Muscle layer of duodenum (tissue), 2 donors: Measurements from ENCODE around the gene UNKL.

Experiments
- H3K27ac ChIP-seq: one replicate; pipeline ENCODE4 v1.7.0; 2013; ENCODE audit warnings: mild to moderate bottlenecking, low read length
- H3K27me3 ChIP-seq: one replicate; pipeline ENCODE4 v1.7.0; 2013; ENCODE audit warnings: low read depth, mild to moderate bottlenecking, control low read depth, low read length
- H3K36me3 ChIP-seq, 2 donors: one replicate each; pipeline ENCODE4 v1.7.0; 2013; ENCODE audit warnings: low read length in 2 of 2, control low read depth in 1 of 2, mild to moderate bottlenecking in 1 of 2; ENCODE audit not compliant: insufficient read depth in 2 of 2, control insufficient read depth in 1 of 2
- H3K4me1 ChIP-seq, 2 donors: one replicate each; pipeline ENCODE4 v1.7.0; 2013; ENCODE audit warnings: low read length in 2 of 2, mild to moderate bottlenecking in 2 of 2, control low read depth in 1 of 2, moderate library complexity in 1 of 2; ENCODE audit not compliant: insufficient read depth in 2 of 2, control insufficient read depth in 1 of 2
- H3K4me3 ChIP-seq, 2 donors: one replicate each; pipeline ENCODE4 v1.7.0; 2013; ENCODE audit warnings: low read length in 2 of 2, low read depth in 1 of 2, mild to moderate bottlenecking in 1 of 2
- H3K9me3 ChIP-seq, 2 donors: one replicate each; pipeline ENCODE4 v1.7.0; 2013; ENCODE audit warnings: low read length in 2 of 2, control low read depth in 1 of 2, mild to moderate bottlenecking in 1 of 2; ENCODE audit not compliant: control insufficient read depth in 1 of 2
- donor health status: healthy.

The UNKL gene

GRCh38 chr16:1344499-1344898 is 70.0 kb downstream of the UNKL start:
- peaks cover 3 to 7% of the 10 kb centered on the region in 2 donors for H3K4me1 ChIP-seq
- no peak overlapping the region for H3K27ac ChIP-seq
- H3K9me3 ChIP-seq = no peaks in the 10 kb centered on the region
- H3K4me3 ChIP-seq = no peak overlapping the region
- peaks cover 0 to 19% of the 10 kb centered on the region in 2 donors for H3K36me3 ChIP-seq
- H3K27me3 ChIP-seq = no peaks in the 10 kb centered on the region

GRCh38 chr16:1343428-1344242 is 70.9 kb downstream of the UNKL start:
- H3K27me3 ChIP-seq = no peaks in the 10 kb centered on the region
- peaks cover 3 to 7% of the 10 kb centered on the region in 2 donors for H3K4me1 ChIP-seq
- H3K27ac ChIP-seq = no peak overlapping the region
- H3K4me3 ChIP-seq = peak overlapping the region; percentile 21
- H3K36me3 ChIP-seq = peaks cover 0 to 11% of the 10 kb centered on the region in 2 donors
- H3K9me3 ChIP-seq = no peaks in the 10 kb centered on the region

- Histone ChIP-seq H3K4me3 (peak overlapping the region; percentile 21 to 34), H3K4me1 (peaks cover 3 to 7% of the 10 kb centered on the region in 2 donors), H3K27ac (no peak overlapping the region), H3K9me3 (no peaks in the 10 kb centered on the region), H3K36me3 (peaks cover 0 to 2% of the 10 kb centered on the region in 2 donors), H3K27me3 (no peaks in the 10 kb centered on the region)
Observed at GRCh38 chr16:1342526-1343427, 71.7 kb downstream of the UNKL start.

GRCh38 chr16:1341495-1342420 is 72.7 kb downstream of the UNKL start:
- Histone ChIP-seq H3K27me3 (no peaks in the 10 kb centered on the region), H3K27ac (no peak overlapping the region), H3K4me3 (no peak overlapping the region), H3K4me1 (peaks cover 3 to 7% of the 10 kb centered on the region in 2 donors), H3K36me3 (no peaks in the 10 kb centered on the region), H3K9me3 (no peaks in the 10 kb centered on the region)

GRCh38 chr16:1340730-1341494 is 73.6 kb downstream of the UNKL start:
- Histone ChIP-seq H3K4me1 (peaks cover 3 to 7% of the 10 kb centered on the region in 2 donors), H3K27me3 (no peaks in the 10 kb centered on the region), H3K9me3 (no peaks in the 10 kb centered on the region), H3K36me3 (no peaks in the 10 kb centered on the region), H3K27ac (no peak overlapping the region), H3K4me3 (no peak overlapping the region)

- Histone ChIP-seq H3K27me3 (peaks cover 12% of the 10 kb centered on the region), H3K9me3 (no peaks in the 10 kb centered on the region), H3K4me1 (peaks cover 3 to 10% of the 10 kb centered on the region in 2 donors), H3K4me3 (no peak overlapping the region), H3K36me3 (no peaks in the 10 kb centered on the region), H3K27ac (no peak overlapping the region)
Observed at GRCh38 chr16:1338855-1339675, 75.4 kb downstream of the UNKL start.

GRCh38 chr16:1338119-1338730 is 76.3 kb downstream of the UNKL start:
- H3K27me3 ChIP-seq = peaks cover 13% of the 10 kb centered on the region
- H3K4me3 ChIP-seq = no peak overlapping the region
- H3K27ac ChIP-seq = no peak overlapping the region
- H3K9me3 ChIP-seq = no peaks in the 10 kb centered on the region
- H3K4me1 ChIP-seq = peaks cover 3 to 19% of the 10 kb centered on the region in 2 donors
- H3K36me3 ChIP-seq = no peaks in the 10 kb centered on the region

GRCh38 chr16:1337486-1337885 is 77.0 kb downstream of the UNKL start:
- H3K36me3 ChIP-seq = no peaks in the 10 kb centered on the region
- H3K27me3 ChIP-seq = peaks cover 20% of the 10 kb centered on the region
- no peak overlapping the region for H3K27ac ChIP-seq
- no peak overlapping the region for H3K4me3 ChIP-seq
- no peaks in the 10 kb centered on the region for H3K9me3 ChIP-seq
- peaks cover 3 to 22% of the 10 kb centered on the region in 2 donors for H3K4me1 ChIP-seq

GRCh38 chr16:1336619-1337018 is 77.9 kb downstream of the UNKL start:
- Histone ChIP-seq H3K4me3 (no peak overlapping the region), H3K9me3 (no peaks in the 10 kb centered on the region), H3K36me3 (no peaks in the 10 kb centered on the region), H3K4me1 (peaks cover 0 to 28% of the 10 kb centered on the region in 2 donors), H3K27ac (no peak overlapping the region), H3K27me3 (peaks cover 28% of the 10 kb centered on the region)
